HG03378 (cell line): ENCODE results near the gene IKZF3.
"Not testable (repeated sequence)": the region's sequence is repeated elsewhere in the genome, so short reads cannot be mapped to it uniquely, and the experiment has no call there.

Experiments used
- ATAC-seq: cut with Tn5 transposase; IDR thresholded peaks from one replicate; pipeline ENCODE4 v1.9.1; 2021; ENCODE audit warnings: mild to moderate bottlenecking, moderate library complexity; ENCODE audit not compliant: unreplicated experiment

Gene IKZF3

GRCh38 chr17:39863918-39864746 lies at the start of gene IKZF3:
Gene IKZF3 (minus strand): TSS chr17:39864312. CDS start chr17:39864126, 186 bp downstream.
- ATAC-seq, result no peak

DNA sequence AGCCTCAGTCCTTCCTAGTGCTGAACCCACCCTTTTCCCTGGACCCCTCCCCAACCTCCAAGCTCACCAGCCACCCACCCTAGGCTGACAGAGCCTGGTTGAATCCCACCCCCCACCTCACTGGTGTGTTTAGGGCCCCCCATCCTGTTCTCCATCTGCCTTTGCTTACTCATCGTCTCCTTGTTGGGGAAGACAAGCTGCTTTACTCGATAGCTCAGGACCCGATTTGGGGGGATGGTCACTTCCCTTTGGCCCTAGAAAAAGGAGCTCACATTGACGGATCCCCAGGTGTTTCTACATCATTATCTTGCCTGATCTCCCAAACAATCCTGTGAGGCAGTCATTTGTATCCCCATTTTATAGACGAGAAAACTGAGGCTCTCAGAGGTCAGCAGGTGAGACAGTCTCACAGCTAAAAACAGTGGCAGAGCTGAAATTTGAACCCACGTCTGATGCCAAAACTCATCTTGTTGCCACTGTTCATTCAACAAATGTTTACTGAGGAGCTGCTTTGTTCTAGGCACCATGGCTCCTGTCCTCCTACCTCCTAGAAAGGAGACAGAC lies 44.8 kb upstream of the IKZF3 start:
- ATAC-seq, result no peak

DNA sequence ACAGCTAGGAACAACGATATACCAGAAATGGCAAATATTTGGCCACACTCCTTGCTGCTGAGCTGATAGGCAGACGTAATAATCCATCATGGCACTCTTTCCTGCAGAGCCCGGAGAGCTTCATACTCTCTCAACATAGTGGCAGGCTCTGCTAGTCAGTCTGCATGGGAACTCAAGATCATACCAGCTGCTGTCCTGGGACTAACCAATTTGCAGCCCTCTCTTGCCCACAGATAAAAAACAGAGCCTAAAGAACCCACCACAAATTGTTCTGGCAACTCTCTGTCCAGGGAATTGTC lies 40.8 kb upstream of the IKZF3 start:
- ATAC-seq, result no peak

- no peak for ATAC-seq
These were observed 39.2 kb upstream of the IKZF3 start for GRCh38 chr17:39903158-39903884.

GRCh38 chr17:39902027-39902426 lies 37.9 kb upstream of the IKZF3 start:
- not testable (repeated sequence) for ATAC-seq

DNA sequence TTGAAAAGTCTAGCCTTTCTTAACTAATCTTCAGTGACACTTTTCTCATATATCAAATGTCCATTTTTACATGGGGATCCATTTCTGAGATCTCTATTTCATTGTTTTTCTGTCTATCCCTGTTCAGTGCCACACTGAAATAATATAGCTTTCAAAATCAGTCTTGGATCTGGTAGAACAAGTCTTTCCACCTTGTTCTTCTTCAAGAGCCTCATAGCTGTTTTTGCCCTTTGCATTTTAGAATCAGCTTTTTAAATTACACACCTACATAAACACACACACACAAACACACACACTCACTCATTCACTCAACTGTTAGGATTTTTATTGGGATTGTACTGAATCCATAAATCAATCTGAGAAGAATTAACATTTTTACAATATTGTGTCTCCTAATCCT lies 35.1 kb upstream of the IKZF3 start:
- no peak for ATAC-seq

DNA sequence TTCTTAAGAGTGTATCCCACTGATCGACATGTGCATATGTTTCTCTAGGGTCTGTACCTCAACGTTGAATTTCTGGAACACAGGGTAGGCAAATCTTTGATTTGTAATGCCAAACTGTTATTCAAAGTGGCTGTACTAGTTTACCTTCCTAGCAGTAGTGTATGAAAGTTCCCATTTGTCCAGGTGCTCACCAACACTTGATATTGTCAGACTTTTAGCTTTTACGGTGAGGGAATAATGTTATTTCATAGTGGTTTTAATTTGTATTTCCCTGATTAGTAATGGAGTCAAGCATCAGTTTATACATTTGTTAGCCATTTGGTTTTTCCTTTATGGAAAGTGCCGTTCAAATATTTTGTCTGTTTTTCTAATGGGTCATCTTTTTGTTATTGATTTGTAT lies 34.0 kb upstream of the IKZF3 start:
- no peak for ATAC-seq

DNA sequence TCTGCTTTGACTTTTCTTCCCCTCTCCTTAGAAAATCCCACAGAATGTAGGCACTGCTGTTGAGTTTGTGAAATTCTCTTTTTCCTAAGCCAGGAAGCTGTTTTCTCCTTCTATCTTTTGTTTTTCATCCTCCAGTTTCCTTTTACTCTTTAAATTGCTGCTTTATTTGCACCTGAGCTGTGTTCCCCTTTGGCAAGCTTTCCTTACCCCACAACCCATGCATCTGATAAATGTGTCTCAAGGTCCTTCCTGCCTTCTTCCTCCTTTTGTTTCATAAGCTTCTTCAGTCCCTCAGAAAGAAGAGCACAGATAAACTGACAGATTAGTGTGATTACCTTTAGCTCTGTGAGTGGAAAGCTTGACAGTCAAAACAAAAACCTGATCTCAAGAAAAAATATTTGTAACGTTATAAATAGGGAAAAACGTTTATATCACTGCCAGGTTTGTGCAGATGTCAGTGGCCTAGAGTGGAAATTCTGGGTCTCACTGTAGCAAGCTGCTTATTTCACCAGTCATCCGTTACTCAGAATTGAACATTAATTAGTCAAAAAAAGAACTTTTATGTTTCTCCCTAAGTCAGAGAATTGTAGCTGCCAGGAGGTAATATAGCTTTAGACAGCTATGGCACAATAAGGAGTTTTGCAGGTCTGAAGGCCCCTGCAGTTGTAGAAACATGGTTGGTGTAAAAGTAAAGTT lies 30.7 kb upstream of the IKZF3 start:
- no peak for ATAC-seq

DNA sequence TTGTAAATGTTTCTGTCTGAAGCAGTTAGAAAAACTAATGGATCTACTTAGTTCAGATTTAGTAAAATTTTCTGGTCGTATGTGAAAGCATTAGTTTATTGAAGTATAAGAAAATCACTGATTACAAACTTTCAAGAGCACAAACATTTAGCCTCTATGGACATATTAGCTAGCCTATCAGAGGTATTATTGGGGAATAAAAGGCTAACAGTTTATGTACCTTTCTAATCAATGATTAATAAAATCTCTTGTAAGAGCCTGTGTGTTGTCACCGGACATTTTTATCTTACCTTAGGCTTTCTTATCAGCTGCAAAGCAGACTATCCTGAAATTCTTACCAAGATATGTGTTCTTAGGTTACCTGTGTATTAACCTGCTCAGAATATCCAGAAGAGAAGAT lies 25.1 kb upstream of the IKZF3 start:
- no peak for ATAC-seq

GRCh38 chr17:39887078-39887477 lies 23.0 kb upstream of the IKZF3 start:
- no peak for ATAC-seq

DNA sequence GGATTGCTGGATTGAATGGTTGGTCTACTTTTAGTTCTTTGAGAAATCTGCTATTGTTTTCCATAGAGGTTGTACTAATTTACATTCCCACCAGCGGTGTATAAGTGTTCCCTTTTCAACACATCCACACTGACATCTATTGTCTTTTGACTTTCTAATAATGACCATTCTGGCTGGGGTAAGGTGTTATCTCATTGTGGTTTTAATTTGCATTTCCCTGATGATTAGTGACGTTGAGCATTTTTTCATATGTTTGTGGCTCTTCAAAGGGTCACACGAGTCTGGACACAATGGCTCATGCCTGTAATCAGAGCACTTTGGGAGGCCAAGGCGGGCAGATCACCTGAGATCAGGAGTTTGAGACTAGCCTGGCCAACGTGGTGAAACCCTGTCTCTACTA lies 22.0 kb upstream of the IKZF3 start:
- not testable (repeated sequence) for ATAC-seq

GRCh38 chr17:39872751-39873150 lies 8.6 kb upstream of the IKZF3 start:
- ATAC-seq, result no peak

DNA sequence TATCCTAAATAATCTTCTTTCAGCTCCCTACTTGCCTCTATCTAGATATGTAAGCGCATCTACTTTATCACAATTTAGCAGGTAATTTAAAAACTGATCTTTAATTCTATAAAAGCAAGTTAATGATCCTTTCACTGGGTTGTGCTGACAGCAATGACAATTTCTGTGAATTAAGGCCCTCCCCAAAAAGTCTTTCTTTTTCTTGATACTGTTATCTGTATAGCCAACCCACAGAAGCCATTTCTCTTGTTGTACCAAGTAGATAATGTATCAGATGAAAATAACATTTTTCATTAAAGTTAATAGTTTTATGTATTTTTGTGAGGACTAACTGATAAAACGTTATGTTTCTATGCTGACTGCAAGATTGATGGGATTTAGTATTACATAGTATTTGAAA lies 7.7 kb upstream of the IKZF3 start:
- no peak for ATAC-seq

DNA sequence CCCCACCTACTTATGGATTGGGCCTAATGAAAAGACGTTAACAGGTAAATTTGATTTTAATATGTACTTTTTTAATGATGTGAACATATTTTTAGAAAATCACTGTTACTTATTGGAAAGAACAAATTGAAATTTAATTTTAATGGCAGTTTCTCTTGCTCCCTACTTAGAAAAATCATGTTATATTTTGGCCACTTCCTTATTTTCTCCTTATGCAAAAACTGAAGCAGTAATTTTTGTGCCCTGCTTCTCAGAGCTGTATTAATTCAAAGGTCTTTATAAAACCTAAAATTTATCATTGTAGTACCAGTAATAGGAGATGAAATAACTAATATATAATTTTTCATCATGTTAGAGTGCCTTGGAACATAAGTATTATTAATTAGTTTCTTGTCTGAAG lies 6.7 kb upstream of the IKZF3 start:
- no peak for ATAC-seq

- no peak for ATAC-seq
These were observed 4.4 kb upstream of the IKZF3 start for GRCh38 chr17:39868554-39868942.

DNA sequence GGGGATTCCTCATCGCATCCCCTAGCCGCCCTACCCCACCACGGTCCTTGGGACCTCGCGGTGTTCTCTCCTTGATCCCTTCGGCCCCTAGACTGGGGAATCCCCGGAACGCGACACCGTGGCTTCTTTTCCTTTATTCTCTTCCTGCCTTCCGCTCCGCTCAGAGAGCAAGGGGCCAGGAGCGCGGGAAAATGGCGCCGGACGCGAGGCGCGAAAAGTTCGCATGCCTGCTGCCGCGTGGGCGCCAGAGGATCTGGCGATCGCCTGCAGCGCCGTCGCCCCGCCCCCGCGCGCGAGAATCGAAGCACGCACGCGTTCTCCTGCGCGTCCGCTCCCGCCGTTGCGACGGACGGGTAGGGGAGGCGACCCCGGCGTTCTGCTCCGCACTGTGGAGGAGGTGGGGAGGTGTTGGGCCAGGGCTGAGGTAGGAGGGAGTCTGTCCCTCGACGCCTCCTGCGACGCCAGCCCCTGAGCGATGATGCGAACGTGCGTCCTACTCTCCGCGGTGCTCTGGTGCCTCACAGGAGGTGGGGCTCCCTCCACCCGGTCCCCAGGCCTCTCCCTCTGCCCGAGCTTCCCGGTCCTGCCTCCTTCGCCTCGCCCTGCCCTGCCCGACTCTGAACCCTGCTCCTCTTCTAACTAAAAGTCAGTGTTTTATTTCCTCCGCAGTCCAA lies 3.9 kb upstream of the IKZF3 start, which contains the start of gene ZPBP2:
ZPBP2 (plus strand) TSS at position 323 of the 674 bp plus-strand sequence; CDS start at position 476, 153 bp downstream.
- no peak for ATAC-seq

- ATAC-seq, result peak; percentile 64
These were observed 3.2 kb upstream of the IKZF3 start for GRCh38 chr17:39867084-39867879.

GRCh38 chr17:39866013-39866730 lies 2.1 kb upstream of the IKZF3 start:
- ATAC-seq, result no peak

GRCh38 chr17:39863244-39863917 lies 731 bp downstream of the IKZF3 start:
- ATAC-seq, result no peak
